Measurements from ENCODE around the gene ATG14.
"Not testable (repeated sequence)": the region's sequence is repeated elsewhere in the genome, so short reads cannot be mapped to it uniquely, and the experiment has no call there.

The ATG14 gene, protein sequence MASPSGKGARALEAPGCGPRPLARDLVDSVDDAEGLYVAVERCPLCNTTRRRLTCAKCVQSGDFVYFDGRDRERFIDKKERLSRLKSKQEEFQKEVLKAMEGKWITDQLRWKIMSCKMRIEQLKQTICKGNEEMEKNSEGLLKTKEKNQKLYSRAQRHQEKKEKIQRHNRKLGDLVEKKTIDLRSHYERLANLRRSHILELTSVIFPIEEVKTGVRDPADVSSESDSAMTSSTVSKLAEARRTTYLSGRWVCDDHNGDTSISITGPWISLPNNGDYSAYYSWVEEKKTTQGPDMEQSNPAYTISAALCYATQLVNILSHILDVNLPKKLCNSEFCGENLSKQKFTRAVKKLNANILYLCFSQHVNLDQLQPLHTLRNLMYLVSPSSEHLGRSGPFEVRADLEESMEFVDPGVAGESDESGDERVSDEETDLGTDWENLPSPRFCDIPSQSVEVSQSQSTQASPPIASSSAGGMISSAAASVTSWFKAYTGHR
- 44.4 to 125 (median 64.9) reads per million in 4 experiments for total RNA-seq

DNA sequence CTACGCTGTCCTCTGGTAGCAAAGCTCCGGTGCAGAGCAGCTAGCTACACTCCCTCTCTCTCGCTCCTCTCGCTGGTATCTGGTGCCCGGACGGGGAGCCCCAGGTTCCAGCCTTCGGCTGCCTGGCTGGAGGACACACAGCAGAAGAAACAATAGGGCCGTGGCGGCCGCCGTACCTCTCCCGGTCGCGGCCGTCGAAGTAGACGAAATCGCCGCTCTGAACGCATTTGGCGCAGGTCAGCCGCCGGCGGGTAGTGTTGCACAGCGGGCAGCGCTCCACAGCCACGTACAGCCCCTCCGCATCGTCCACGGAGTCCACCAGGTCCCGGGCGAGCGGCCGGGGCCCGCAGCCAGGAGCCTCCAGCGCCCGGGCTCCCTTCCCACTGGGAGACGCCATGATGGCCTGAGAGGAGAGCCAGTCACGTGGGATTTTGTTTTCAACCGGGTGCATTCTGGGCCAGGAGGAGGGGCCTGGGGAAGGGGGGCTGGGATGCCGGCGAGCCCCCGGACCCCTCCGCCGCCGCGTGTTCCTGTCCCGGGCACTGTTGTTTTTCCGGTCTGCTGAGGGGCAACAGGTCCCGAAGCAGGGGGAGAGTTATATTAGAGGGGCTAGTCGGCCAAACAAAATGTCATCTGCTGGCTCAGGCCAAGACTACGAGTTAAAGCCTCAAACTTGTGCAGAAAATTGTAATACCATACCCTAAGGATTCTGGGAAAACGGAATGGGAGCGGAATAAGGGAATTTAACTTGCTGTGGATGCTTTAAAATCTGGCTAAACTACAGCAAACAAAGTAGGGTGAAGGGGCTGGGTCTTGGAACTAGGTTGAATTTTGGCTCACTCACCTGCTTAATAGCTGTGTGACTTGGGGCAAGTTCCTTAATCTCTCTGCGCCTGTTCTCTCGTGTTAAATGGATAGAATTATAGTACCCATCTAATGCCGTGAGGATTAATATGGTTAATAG, at the start of gene ATG14:
TSS of gene ATG14 (minus strand) at position 405 of the 964 bp plus-strand sequence. CDS start at position 397, 8 bp downstream.
- peak; percentile 59 for DNase-seq

DNA sequence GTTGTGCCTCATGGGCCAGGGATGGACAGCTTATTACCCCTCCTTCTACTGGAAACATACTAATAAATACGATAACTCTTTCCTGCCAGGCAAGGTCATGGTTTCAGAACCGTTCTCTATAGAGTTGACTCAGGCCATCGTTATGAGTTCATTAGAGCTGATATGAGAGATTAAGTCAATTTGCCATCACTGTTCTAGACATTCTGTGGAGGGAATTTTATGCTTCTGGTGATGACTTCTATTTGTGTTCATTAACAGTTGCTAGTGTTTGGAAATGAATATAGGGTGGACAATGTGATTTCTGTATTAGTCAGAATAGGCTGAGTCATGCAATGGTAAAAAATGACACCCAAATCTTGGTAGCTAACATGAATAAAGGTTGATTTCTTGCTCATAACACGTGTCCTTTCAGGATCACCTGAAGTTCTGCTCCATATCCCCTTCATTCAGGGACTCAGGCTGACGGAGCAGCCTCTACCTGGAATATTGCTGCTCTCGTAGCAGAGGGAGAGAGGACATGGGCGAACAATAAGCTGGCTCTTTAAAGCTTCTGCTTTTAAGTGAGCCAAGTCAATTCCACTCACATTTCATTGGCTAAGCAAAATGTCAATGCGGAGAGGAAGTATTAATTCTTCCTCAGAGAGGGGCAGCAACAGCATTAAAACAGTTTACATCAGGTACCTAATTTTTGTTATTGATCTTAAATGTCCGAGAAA, 47.3 kb upstream of the ATG14 start:
- DNase-seq = no peak

DNA sequence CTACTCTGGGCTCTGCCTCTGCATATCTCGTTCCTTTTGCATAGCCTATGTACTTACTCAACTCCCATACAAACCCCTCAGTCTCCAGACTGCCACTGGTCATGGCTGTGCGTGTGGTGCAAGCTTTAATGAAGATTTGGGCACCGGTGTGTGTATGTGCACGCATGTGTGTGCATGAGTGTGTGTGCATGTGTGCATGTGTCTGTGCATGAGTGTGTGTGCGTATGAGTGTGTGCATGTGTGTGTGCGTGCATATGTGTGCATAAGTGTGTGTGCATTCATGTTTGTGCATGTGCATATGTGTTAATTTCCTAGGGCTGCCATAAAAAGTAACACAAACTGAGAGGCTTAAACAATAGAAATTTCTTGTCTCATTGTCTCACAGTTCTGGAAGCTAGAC, 45.9 kb upstream of the ATG14 start:
- DNase-seq = no peak

DNA sequence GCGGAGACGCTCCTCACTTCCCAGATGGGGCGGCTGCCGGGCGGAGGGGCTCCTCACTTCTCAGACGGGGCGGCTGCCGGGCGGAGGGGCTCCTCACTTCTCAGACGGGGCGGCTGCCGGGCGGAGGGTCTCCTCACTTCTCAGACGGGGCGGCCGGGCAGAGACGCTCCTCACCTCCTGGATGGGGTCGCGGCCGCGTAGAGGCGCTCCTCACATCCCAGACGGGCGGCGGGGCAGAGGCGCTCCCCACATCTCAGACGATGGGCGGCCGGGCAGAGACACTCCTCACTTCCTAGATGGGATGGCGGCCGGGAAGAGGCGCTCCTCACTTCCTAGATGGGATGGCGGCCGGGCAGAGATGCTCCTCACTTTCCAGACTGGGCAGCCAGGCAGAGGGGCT, 44.8 kb upstream of the ATG14 start:
- not testable (repeated sequence) for DNase-seq

DNA sequence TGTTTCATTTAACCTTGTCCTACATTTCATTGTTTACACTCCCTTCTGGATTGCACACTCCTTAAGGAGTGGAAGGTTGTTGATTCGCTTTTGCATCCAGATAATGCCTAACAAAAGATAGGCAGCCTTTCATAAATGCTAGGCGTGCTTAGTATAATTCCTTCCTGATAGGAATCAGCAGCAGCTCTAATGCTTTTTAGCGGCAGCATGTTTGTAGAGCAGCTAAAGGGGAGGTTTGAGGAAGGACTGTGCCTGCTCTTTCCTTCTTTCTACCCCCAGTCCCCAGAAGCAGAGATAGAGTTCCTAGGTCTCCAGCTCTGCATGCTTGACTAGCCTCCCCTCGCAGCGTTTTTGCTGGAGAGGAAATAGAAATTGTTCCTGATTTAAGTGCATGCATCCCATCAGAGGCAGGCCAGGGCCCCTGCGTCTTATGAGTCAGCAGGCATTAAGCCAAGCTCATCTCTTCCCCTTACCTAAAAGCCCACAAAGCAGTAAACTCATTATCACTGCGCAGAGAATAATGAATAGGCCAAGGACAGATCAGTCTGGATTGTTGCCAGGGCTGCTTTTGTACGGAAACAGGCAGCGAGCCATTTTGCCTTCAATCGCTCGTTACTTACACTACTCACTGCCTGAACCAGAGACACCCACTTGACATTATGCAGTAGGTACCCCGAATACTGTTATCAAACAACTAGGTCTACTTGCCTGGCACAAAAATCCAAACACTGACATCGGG, 42.8 kb upstream of the ATG14 start:
- DNase-seq = no peak

DNA sequence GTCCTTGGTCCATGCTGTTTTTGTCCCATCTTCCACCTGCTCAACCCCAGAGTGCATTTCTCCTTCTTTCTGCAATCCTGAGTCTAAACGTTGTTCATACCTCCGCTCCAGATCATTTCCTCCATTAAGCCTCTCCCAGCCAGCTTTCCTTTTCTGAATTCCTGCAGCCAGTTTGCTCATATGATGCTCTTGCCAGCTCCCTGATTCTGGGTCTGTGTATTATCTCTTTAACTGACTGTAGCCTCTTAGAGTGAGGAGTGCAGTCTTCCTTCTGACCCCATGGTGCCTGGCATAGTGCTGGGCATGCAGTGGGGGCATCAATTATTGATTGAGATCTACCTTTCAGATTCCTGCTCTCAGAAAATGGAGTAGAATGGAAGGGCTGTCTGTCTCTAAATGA, 40.3 kb upstream of the ATG14 start:
- no peak for DNase-seq

DNA sequence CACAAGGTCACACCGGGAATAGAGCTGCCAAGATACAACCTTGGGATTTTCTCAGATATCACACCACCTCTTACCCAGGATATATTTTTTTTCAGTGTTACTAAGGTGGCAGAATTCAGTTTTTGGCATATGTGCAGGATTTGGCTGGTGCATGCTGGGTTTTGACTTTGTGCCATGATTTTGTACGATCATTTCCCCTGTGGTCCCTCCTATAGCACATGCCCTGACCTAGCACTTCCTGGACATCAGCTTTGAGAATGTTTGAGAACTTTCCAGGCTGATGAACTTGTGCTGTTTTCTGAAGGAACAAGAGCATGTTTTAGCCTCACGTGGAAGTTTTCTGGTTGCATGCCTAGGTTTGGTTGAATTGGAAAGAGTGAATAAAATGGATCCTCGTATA, 39.8 kb upstream of the ATG14 start:
- no peak for DNase-seq

DNA sequence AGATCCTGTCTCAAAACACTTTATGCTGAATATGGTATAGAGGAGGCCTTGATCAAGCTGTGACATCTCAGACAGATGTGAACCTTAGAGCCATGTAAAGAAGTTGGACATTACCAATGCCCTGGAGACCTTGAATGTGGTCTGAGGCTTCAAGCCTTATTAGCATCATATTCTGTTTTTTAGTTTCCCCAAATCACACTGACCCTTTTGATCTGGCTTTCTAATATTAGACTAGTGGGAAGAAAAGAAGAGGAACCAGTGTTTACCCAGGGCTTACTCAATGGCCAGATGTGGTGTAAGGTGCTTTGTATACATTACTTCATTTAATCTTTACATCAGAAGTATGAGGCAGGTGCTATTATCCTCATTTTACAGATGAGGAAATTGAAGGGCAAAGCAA, 39.4 kb upstream of the ATG14 start:
- no peak for DNase-seq

DNA sequence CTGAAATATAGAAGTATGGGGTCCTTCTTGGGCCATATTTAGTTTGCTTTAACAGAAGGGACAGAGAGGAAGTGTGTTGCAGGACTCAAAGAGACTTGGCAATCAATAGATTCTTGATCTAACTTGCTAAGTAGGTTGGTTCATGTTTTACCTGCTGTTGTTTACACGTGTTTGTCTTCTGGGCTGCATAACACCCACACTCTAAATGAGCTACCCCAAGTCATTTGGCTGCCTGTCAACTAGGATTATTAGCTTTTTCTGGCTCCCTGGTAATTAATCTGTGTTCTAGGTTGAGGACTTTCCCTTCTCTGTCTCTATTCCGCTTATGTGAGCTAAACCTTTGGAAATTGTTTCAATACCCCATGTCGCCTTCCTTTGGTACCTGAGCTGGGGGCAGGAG, 38.9 kb upstream of the ATG14 start:
- no peak for DNase-seq

DNA sequence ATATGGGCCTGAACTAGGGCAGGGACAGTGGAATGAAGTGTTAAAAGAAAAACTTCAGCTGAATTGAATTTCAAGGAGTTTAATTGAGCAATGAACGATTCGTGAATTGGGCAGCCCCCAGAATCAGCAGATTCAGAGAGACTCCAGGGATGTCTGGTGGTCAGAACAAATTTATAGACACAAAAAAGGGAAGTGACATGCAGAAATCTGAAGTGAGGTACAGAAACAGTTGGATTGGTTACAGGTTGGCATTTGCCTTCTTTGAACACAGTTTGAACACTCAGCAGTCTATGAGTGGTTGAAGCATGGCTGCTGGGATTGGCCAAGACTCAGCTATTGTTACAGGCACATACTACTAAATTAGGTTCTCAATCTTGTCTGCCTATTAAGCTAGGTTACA, 38.5 kb upstream of the ATG14 start:
- DNase-seq = no peak

DNA sequence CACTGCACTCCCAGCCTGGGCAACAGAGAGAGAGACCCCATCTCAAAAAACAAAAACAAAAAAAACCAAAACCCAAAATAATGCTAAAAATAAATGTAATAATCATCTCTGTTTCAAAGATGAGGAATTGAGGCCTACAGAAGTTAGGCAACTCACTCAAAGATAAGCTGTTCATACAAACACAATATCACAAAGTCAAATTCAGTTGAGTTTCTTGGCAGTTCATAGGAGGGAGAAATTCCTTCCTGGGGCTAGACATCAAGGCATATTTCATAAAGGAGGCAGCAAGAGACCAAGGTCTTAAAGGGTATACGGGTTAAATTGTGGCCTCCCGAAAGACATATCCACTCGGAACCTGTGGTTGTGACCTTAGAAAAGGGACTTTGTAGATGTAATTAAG, 37.5 kb upstream of the ATG14 start:
- DNase-seq = no peak

DNA sequence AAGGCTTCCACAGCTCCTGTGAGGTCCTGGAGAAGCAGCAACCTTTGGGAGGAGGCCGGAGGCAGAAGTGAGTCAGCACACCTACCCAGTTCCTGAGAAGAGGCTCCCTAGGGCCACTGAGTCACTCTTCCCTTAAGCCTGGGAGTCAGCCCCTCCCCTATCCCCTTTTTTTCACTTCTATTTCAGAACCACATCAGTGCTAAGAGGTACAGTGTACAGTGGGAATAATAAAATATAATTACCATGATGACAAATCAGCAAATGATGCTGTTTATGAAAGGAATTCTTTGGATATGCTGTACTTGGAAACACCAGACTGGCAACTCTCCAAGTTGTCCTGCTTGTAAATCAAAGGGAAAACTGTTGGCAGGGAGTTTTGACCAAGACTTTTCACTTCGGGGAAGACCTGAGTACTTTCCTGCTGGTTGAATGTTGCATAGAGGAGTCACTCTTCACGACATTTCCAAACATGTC, 36.5 kb upstream of the ATG14 start:
- DNase-seq = no peak

DNA sequence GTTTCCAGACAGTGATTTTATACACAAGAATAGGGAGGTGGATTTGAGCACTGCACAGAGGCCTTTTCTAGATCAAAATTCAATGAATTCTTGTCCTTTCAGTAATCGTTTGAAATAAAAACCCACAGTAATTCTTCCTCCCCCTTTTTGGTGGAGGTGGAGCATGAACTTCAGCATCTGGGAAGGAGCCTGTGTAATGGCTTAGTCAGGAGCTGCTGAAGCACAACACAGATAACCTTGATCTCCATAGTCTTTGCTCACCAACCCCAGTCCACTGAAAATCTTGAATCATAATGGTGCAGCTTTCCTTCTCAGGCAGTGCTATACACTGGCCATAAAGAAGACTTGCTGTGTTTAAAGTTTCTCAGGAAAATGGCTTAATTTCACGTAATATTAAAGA, 35.2 kb upstream of the ATG14 start:
- no peak for DNase-seq

DNA sequence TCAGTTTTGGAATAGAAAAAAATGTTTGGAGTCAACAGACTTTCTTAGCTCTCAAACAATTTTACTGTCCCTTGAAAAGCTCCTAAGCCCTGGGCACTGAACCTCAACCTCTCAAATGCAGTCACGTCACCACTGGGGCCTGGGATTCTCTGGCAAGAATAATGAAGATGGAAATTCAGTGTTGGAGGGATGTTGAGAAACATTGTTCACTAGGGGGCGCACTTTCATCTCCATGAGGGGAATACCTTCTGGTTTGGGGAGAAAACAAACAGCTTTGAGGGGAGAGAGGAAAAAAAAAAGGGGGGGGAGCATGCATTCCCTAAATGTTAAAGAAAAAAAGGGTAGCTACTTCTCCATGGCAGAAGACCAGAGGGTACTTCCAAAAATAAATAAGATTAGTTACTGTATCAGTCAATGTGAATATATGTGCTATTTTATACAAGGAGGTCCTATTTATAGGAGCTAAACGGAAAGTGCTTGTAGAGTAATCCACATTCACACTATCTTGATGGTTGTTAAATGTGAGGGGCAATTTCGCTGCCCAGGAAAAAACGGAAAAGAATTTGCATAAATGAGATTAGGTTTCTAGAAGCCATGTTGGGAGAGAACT, 34.6 kb upstream of the ATG14 start:
- peak; percentile 18 for DNase-seq

DNA sequence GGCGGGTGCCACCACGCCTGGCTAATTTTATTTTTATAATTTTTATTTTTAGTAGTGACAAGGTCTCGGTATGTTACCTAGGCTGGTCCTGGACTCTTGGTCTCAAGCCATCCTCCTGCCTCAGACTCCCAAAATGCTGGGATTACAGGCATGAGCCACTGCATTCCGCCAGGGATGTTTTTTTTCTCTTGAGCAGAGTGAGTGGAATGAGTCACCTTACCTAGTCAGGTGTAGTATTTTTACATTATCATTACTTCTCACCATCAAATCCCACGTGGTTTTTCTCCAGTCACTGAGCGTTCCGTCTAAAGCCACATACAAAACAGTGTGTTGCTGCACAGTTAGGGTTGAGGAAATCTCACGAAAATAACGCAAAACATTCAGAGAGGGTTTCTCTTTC, 29.7 kb upstream of the ATG14 start:
- DNase-seq = no peak

DNA sequence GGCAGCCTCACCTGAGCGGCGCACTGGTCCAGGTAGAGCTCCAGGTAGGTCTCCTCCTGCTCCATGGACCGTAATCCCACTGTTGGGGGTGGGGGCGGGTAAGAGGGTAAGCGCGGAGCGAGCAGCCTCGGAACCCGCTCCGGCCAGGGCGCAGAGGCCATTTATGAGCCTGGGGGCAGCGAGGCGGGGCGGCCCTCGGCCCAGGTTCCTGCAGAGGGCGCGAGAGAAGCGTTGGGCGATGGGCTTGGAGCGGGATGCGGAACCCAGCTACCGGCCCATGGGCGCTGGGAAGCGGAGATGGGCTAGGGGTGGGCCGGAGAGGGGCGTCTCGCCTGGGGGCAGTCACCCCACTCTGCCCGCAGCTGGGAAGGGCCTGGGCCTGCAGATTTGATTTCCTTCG, 28.8 kb upstream of the ATG14 start, which contains the start of gene TBPL2:
TSS of gene TBPL2 (minus strand) at position 232 of the 400 bp plus-strand sequence. CDS start at position 65, 167 bp downstream.
- DNase-seq = no peak

DNA sequence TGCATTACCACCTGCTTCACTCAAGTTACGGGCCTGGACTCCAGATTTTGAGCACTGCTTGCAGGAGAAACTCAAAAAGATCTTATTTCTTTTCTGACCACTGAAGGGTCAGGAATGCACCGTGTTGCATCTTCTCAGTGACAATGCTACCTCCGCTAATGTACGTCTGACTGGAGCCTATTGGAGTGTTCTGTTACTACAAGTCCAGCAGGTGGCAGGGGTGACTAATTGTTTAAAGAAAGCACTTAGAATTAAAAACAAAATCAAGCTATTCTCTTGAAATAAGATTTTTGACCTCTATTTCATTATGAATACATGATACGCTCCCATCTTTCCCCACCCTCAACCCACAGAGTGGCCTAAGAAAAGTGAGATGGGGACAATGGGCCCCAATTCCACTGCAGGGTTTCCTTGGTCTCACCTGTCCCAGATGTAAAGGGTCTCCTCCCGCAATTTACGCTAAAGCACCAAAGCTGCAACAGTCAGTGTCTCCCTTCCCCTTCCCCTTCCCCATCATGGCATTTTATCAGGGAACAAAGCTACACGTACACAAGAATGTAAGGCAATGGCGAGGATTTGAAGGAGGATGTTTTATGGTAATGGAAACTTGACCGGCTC, 26.5 kb upstream of the ATG14 start:
- no peak for DNase-seq

DNA sequence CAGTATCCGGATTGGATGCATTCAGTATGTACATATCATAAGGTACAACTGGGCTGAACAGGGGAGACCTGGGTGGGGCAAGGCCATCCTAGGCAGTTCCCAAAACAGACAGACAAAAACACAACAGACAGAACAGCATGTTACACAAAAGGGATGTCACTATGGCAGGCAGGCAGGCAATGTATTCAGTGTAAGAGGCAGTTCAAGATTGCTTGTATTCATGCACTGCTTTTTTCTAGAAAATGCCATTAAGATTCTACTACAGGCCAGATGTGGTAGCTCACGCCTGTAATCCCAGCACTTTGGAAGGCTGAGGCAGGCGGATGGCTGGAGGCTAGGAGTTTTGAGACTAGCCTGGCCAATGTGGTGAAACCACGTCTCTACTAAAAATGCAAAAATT, 25.3 kb upstream of the ATG14 start:
- no peak for DNase-seq

DNA sequence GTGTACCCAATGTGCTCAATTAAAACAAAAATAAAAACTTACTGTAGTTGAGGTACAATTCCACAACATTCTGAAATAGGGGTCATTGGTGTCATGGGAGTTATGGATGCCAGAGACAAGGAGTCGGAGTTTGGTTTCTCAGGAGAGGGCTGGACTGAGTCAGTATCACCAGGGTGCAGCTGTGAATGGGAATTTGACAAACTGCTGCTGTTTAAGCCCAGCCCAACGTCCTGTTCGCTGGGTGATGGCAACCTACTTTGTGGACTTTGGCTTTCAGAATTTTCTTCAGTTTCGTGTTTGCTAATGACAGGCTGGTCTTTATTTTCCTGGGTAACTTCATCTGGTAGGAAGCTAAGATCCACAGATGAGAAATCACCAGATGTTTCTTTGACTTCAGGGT, 24.9 kb upstream of the ATG14 start:
- no peak for DNase-seq

DNA sequence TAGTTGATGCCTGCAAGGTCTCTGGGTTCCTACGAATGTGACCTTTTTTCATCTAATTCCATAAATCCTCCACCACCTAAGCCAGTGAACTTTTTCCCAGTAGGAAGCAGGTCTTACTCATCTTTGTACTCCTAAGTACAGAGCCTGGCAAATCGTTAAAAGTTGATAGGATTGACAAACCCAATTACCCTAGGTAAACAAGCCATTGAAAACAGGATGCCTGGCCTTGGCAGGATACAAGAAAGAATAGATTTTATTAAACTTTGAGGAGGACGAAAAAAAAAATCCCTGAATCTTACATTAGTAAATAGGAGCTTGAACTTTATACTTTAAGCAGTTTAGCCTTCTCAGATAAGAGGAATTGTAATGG, 23.2 kb upstream of the ATG14 start:
- no peak for DNase-seq
